HEK293 (cell line): ENCODE measurements around the gene DMKN.

Experiments used
- GLIS1 ChIP-seq: fragments of 450-650 bp; formaldehyde crosslinking; IDR thresholded peaks from 2 replicates; pipeline ENCODE4 v1.5.1; 2016; ENCODE audit warnings: missing biosample characterization, missing genetic modification characterization
- MEIS1 ChIP-seq: sonication (generic); formaldehyde crosslinking; IDR thresholded peaks from 2 replicates; pipeline ENCODE4 v1.8.1; 2022; ENCODE audit warnings: missing genetic modification reagents, mild to moderate bottlenecking, borderline replicate concordance
- TCF7L2 ChIP-seq: IDR thresholded peaks from 2 replicates; pipeline ENCODE4 v1.6.1; 2011; ENCODE audit warnings: low read depth, mild to moderate bottlenecking, inconsistent platforms, low read length, moderate library complexity, borderline replicate concordance
- YY1 ChIP-seq: fragments of 450-650 bp; formaldehyde crosslinking; IDR thresholded peaks from 2 replicates; pipeline ENCODE4 v1.5.1; 2018; ENCODE audit warnings: missing biosample characterization, missing genetic modification characterization
- ZNF366 ChIP-seq: fragments of 450-650 bp; formaldehyde crosslinking; conservative IDR thresholded peaks from 2 replicates; pipeline ENCODE4 v1.5.1; 2016; ENCODE audit warnings: missing biosample characterization, missing genetic modification characterization
- ZNF449 ChIP-seq: fragments of 450-650 bp; formaldehyde crosslinking; IDR thresholded peaks from 2 replicates; pipeline ENCODE4 v1.5.1; 2017; ENCODE audit warnings: missing biosample characterization, mild to moderate bottlenecking, missing genetic modification characterization, moderate library complexity
- ZNF510 ChIP-seq: fragments of 450-650 bp; formaldehyde crosslinking; IDR thresholded peaks from 2 replicates; pipeline ENCODE4 v1.5.1; 2018; ENCODE audit warnings: mild to moderate bottlenecking, missing genetic modification characterization, missing biosample characterization; ENCODE audit not compliant: insufficient replicate concordance
- ZNF670 ChIP-seq: fragments of 450-650 bp; formaldehyde crosslinking; IDR thresholded peaks from 2 replicates; pipeline ENCODE4 v1.5.1; 2016; ENCODE audit warnings: missing biosample characterization, missing genetic modification characterization, low read depth
- TF ChIP-seq, protein P1 (sequence below): fragments of 450-650 bp; formaldehyde crosslinking; IDR thresholded peaks from 2 replicates; pipeline ENCODE4 v1.5.1; 2016; ENCODE audit warnings: missing biosample characterization, missing genetic modification characterization
- TF ChIP-seq, protein P2 (sequence below): fragments of 450-650 bp; formaldehyde crosslinking; IDR thresholded peaks from 2 replicates; pipeline ENCODE4 v1.5.1; 2016; ENCODE audit warnings: missing biosample characterization, missing genetic modification characterization
- TF ChIP-seq, protein P3 (sequence below): fragments of 450-650 bp; formaldehyde crosslinking; IDR thresholded peaks from 2 replicates; pipeline ENCODE4 v1.5.0; 2017; ENCODE audit warnings: missing biosample characterization, missing genetic modification characterization, borderline replicate concordance
- TF ChIP-seq, protein P4 (sequence below): IDR thresholded peaks from 2 replicates; pipeline ENCODE4 v1.6.1; 2011; ENCODE audit warnings: mild to moderate bottlenecking, low read depth, low read length, borderline replicate concordance

GRCh38 chr19:35560271-35560670 is 46.8 kb upstream of the DMKN start:
- TF ChIP-seq, protein P1, sequence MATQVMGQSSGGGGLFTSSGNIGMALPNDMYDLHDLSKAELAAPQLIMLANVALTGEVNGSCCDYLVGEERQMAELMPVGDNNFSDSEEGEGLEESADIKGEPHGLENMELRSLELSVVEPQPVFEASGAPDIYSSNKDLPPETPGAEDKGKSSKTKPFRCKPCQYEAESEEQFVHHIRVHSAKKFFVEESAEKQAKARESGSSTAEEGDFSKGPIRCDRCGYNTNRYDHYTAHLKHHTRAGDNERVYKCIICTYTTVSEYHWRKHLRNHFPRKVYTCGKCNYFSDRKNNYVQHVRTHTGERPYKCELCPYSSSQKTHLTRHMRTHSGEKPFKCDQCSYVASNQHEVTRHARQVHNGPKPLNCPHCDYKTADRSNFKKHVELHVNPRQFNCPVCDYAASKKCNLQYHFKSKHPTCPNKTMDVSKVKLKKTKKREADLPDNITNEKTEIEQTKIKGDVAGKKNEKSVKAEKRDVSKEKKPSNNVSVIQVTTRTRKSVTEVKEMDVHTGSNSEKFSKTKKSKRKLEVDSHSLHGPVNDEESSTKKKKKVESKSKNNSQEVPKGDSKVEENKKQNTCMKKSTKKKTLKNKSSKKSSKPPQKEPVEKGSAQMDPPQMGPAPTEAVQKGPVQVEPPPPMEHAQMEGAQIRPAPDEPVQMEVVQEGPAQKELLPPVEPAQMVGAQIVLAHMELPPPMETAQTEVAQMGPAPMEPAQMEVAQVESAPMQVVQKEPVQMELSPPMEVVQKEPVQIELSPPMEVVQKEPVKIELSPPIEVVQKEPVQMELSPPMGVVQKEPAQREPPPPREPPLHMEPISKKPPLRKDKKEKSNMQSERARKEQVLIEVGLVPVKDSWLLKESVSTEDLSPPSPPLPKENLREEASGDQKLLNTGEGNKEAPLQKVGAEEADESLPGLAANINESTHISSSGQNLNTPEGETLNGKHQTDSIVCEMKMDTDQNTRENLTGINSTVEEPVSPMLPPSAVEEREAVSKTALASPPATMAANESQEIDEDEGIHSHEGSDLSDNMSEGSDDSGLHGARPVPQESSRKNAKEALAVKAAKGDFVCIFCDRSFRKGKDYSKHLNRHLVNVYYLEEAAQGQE (tag by site-specific recombination), result no peak
- TF ChIP-seq ZNF670 (tag by site-specific recombination) (no peak), ZNF366 (tag by site-specific recombination) (no peak), ZNF510 (tag by site-specific recombination) (no peak), MEIS1 (no peak), YY1 (no peak), GLIS1 (no peak), ZNF449 (tag by site-specific recombination) (no peak), TCF7L2 (no peak)
- TF ChIP-seq, protein P2, sequence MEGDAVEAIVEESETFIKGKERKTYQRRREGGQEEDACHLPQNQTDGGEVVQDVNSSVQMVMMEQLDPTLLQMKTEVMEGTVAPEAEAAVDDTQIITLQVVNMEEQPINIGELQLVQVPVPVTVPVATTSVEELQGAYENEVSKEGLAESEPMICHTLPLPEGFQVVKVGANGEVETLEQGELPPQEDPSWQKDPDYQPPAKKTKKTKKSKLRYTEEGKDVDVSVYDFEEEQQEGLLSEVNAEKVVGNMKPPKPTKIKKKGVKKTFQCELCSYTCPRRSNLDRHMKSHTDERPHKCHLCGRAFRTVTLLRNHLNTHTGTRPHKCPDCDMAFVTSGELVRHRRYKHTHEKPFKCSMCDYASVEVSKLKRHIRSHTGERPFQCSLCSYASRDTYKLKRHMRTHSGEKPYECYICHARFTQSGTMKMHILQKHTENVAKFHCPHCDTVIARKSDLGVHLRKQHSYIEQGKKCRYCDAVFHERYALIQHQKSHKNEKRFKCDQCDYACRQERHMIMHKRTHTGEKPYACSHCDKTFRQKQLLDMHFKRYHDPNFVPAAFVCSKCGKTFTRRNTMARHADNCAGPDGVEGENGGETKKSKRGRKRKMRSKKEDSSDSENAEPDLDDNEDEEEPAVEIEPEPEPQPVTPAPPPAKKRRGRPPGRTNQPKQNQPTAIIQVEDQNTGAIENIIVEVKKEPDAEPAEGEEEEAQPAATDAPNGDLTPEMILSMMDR, result no peak
- TF ChIP-seq, protein P3, sequence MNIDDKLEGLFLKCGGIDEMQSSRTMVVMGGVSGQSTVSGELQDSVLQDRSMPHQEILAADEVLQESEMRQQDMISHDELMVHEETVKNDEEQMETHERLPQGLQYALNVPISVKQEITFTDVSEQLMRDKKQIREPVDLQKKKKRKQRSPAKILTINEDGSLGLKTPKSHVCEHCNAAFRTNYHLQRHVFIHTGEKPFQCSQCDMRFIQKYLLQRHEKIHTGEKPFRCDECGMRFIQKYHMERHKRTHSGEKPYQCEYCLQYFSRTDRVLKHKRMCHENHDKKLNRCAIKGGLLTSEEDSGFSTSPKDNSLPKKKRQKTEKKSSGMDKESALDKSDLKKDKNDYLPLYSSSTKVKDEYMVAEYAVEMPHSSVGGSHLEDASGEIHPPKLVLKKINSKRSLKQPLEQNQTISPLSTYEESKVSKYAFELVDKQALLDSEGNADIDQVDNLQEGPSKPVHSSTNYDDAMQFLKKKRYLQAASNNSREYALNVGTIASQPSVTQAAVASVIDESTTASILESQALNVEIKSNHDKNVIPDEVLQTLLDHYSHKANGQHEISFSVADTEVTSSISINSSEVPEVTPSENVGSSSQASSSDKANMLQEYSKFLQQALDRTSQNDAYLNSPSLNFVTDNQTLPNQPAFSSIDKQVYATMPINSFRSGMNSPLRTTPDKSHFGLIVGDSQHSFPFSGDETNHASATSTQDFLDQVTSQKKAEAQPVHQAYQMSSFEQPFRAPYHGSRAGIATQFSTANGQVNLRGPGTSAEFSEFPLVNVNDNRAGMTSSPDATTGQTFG, result no peak
- TF ChIP-seq, protein P4, sequence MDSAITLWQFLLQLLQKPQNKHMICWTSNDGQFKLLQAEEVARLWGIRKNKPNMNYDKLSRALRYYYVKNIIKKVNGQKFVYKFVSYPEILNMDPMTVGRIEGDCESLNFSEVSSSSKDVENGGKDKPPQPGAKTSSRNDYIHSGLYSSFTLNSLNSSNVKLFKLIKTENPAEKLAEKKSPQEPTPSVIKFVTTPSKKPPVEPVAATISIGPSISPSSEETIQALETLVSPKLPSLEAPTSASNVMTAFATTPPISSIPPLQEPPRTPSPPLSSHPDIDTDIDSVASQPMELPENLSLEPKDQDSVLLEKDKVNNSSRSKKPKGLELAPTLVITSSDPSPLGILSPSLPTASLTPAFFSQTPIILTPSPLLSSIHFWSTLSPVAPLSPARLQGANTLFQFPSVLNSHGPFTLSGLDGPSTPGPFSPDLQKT, result no peak
